22Rv1 (cell line): ENCODE results near the gene FNIP1.

Experiments used
- ZFX ChIP-seq: fragments of 450-650 bp; IDR thresholded peaks from 2 replicates; pipeline ENCODE4 v1.6.1; 2017; ENCODE audit warnings: antibody characterized with exemption, borderline replicate concordance
- TF ChIP-seq, protein P1 (sequence below): fragments of 450-650 bp; IDR thresholded peaks from 2 replicates; pipeline ENCODE4 v1.5.1; 2017; ENCODE audit warnings: mild to moderate bottlenecking

DNA sequence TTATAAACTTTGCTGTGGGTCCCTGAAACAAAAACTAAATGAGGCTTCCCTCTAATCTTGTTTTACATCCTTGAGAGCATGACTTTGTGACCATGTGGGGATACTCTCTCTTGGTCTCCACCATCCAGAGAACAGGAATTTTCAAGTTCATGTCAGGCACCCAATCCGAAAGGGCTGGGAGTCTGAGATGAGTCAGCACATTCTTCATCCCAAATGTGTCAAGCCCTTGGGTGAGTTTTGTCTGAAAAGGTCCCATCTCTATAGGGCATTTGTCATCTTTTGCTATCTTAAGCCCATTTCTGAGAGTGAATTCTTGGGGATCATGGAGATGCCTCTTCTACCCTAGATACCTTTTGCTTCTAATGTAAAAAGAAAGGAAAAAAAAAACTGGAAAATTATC is 134.9 kb downstream of the FNIP1 start:
- TF ChIP-seq, protein P1, sequence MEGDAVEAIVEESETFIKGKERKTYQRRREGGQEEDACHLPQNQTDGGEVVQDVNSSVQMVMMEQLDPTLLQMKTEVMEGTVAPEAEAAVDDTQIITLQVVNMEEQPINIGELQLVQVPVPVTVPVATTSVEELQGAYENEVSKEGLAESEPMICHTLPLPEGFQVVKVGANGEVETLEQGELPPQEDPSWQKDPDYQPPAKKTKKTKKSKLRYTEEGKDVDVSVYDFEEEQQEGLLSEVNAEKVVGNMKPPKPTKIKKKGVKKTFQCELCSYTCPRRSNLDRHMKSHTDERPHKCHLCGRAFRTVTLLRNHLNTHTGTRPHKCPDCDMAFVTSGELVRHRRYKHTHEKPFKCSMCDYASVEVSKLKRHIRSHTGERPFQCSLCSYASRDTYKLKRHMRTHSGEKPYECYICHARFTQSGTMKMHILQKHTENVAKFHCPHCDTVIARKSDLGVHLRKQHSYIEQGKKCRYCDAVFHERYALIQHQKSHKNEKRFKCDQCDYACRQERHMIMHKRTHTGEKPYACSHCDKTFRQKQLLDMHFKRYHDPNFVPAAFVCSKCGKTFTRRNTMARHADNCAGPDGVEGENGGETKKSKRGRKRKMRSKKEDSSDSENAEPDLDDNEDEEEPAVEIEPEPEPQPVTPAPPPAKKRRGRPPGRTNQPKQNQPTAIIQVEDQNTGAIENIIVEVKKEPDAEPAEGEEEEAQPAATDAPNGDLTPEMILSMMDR, result no peak
- no peak for TF ChIP-seq ZFX
